A549 (cell line): ENCODE results near the gene ADGRF5. TPM values are rescaled to one million over a fixed set of nuclear protein-coding genes. Genes with fewer than 3 reads are reported as not detected.

Experiments
- ATAC-seq, 2 experiments: fragments of 200-7000 bp in 1 of 2; fragments of >200 bp in 1 of 2; cut with Nextera tagmentation in 1 of 2; cut with Tn5 transposase in 1 of 2; 3 replicates each; pipeline versions ENCODE4 v1.8.0 to v1.9.1; 2018 to 2020; ENCODE audit warnings: mild to moderate bottlenecking in 1 of 2, moderate library complexity in 1 of 2
- CTCF ChIA-PET: fragments of 300-600 bp; sonication (Branson Sonifier 250); formaldehyde crosslinking; extraction: SDS; loops from one replicate; lab custom pipeline; 2021; ENCODE audit warnings: antibody characterized with exemption, inconsistent platforms; lab: Yijun Ruan, JAX
- POLR2A ChIA-PET: fragments of 350-600 bp; formaldehyde crosslinking; extraction: SDS; loops from one replicate; lab custom pipeline; 2021; ENCODE audit warnings: antibody characterized with exemption, inconsistent platforms; lab: Yijun Ruan, JAX
- DNase-seq, 2 experiments: peaks; one replicate each; pipeline versions ENCODE4 v3.0.0 to v3.0.0-alpha.2; 2011 to 2016; ENCODE audit warnings: low read depth in 1 of 2, low spot score in 1 of 2
- FAIRE-seq: peaks from 2 replicates; lab custom pipeline; 2011; peaks lifted over from hg19 to GRCh38; lab: Jason Lieb, UNC
- H3K27ac ChIP-seq, 2 experiments: fragments of >200 bp; sonication (Bioruptor Twin); formaldehyde crosslinking; 3 replicates each; pipeline ENCODE4 v1.5.1; 2016 to 2017
- H3K4me1 ChIP-seq: fragments of >200 bp; sonication (Bioruptor Twin); formaldehyde crosslinking; 3 replicates; pipeline ENCODE4 v1.6.1; 2016
- H3K4me2 ChIP-seq: fragments of >200 bp; sonication (Bioruptor Twin); formaldehyde crosslinking; 3 replicates; pipeline ENCODE4 v1.6.1; 2016
- H3K4me3 ChIP-seq: fragments of >200 bp; sonication (Bioruptor Twin); formaldehyde crosslinking; 3 replicates; pipeline ENCODE4 v1.5.1; 2016
- H3K9me3 ChIP-seq: fragments of >200 bp; sonication (Bioruptor Twin); formaldehyde crosslinking; 3 replicates; pipeline ENCODE4 v1.6.1; 2016
- CBX8 ChIP-seq: fragments of 200-600 bp; sonication (generic); IDR thresholded peaks from 2 replicates; pipeline ENCODE4 v1.6.1; 2016
- CEBPB ChIP-seq, 2 experiments: fragments of >200 bp in 1 of 2; sonication (Bioruptor Twin) in 1 of 2; formaldehyde crosslinking in 1 of 2; IDR thresholded peaks; 2 replicates each; pipeline ENCODE4 v1.6.1; 2012 to 2016
- CHD2 ChIP-seq: fragments of 150-350 bp; IDR thresholded peaks from 2 replicates; pipeline ENCODE4 v1.6.1; 2014; ENCODE audit warnings: low read length; ENCODE audit not compliant: partially characterized antibody
- CHD4 ChIP-seq: fragments of 200-600 bp; sonication (generic); IDR thresholded peaks from 2 replicates; pipeline ENCODE4 v1.6.1; 2016; ENCODE audit warnings: antibody characterized with exemption, mild to moderate bottlenecking, borderline replicate concordance
- FOSB ChIP-seq: fragments of 250-450 bp; sonication (Bioruptor Pico); IDR thresholded peaks from 2 replicates; pipeline ENCODE4 v1.5.0; 2020; ENCODE audit warnings: mild to moderate bottlenecking, moderate library complexity
- HEYL ChIP-seq: fragments of 250-450 bp; sonication (Bioruptor Pico); IDR thresholded peaks from 2 replicates; pipeline ENCODE4 v1.8.0; 2021; ENCODE audit warnings: mild to moderate bottlenecking, moderate library complexity
- HOXB13 ChIP-seq: fragments of 250-450 bp; sonication (Bioruptor Pico); IDR thresholded peaks from 2 replicates; pipeline ENCODE4 v1.5.0; 2020; ENCODE audit warnings: low read depth, mild to moderate bottlenecking, moderate library complexity
- KDM5A ChIP-seq: fragments of 200-600 bp; sonication (generic); IDR thresholded peaks from 2 replicates; pipeline ENCODE4 v1.6.1; 2016; ENCODE audit warnings: antibody characterized with exemption, mild to moderate bottlenecking
- MAFK ChIP-seq: fragments of 450-650 bp; IDR thresholded peaks from 2 replicates; pipeline ENCODE4 v1.6.1; 2014; ENCODE audit not compliant: partially characterized antibody
- NFE2L2 ChIP-seq: fragments of 150-350 bp; conservative IDR thresholded peaks from 2 replicates; pipeline ENCODE4 v1.6.1; 2014; ENCODE audit warnings: low read length
- NPAS2 ChIP-seq: fragments of 250-450 bp; sonication (Bioruptor Pico); IDR thresholded peaks from 2 replicates; pipeline ENCODE4 v1.8.0; 2022; ENCODE audit warnings: mild to moderate bottlenecking, moderate library complexity, borderline replicate concordance
- NR3C1 ChIP-seq: fragments of >200 bp; sonication (Bioruptor Twin); formaldehyde crosslinking; IDR thresholded peaks from 3 replicates; pipeline ENCODE4 v1.6.1; 2017
- RCOR1 ChIP-seq: fragments of 150-350 bp; IDR thresholded peaks from 2 replicates; pipeline ENCODE4 v1.6.1; 2014; ENCODE audit warnings: antibody characterized with exemption, low read length, low read depth
- ZNF302 ChIP-seq: fragments of 250-450 bp; sonication (Bioruptor Pico); IDR thresholded peaks from 2 replicates; pipeline ENCODE4 v1.9.0; 2021; ENCODE audit warnings: inconsistent platforms, mild to moderate bottlenecking, moderate library complexity
- WGBS: methylation state at CpG from one replicate; pipeline ENCODE4 v1.1.6; 2017; ENCODE audit errors: missing lambda C conversion rate; 5-methylcytosine and 5-hydroxymethylcytosine counted together
- polyA plus RNA-seq, 4 experiments: library from polyadenylated mRNA; depleted of rRNA in 3 of 4; stranded (reverse); fragments of >200 nt; fragmentation: RNase III in 1 of 4; extraction: RNeasy Plus Mini Kit Qiagen cat#74134 plus additional on column Dnase treatment in 1 of 4; gene quantifications; 2 replicates in 3 of 4; 3 replicates in 1 of 4; pipeline ENCODE4 v1.2.3, GENCODE V29; 2011 to 2017
- TF ChIP-seq, protein P1 (sequence below): fragments of 200-600 bp; sonication (generic); IDR thresholded peaks from 2 replicates; pipeline ENCODE4 v1.6.1; 2016; ENCODE audit warnings: antibody characterized with exemption, mild to moderate bottlenecking, moderate library complexity

Gene ADGRF5
- polyA plus RNA-seq, 2 of the 4 experiments (the other 2 are of a cell fraction), result not detected

DNA sequence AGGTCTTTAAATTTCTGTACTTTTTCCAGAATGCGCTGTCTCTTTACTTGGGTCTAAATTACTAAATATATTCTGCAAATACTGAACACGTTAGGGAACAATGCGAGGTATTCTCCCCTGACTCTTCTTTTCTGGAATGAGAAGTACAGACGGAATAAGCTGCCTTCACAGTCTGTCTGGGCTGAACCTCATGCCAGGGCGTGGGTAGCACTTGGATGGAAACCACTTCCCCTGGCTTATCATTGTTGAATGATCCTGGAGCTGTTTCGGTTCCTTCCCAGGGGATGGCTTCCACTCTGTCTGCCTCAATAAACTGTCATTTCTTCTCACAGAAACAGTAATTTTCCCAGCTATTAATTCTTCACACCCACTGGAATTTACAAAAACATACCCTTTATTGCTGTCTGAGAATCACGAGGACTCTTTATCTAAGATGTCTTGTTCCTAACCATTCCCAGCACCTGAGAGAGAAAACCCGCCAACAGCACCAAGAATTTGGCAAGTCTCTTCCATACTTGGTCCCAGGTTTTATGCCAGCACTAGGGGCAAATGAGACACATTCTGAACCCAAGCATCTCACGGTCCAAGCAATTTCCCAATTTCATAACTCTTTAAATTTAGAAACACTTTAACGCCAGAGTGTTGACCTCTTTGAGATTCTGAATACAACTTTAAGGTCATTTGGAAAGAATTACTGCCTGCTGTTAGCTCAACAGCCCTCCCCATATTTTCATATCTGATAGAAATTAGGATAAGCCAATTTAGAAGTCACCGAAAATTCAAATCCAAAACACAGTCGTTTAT is 43.2 kb upstream of the ADGRF5 start (continued):
- TF ChIP-seq CHD4, result no peak

- no peak for ATAC-seq
Measured at GRCh38 chr6:46963626-46964025, 41.9 kb upstream of the ADGRF5 start.

GRCh38 chr6:46963039-46963438 is 41.3 kb upstream of the ADGRF5 start:
- Histone ChIP-seq H3K27ac (no peak overlapping the region), H3K4me1 (no peaks in the 10 kb centered on the region), H3K4me2 (no peak overlapping the region), H3K4me3 (no peak overlapping the region), H3K9me3 (no peaks in the 10 kb centered on the region)
- DNase-seq (no peak), FAIRE-seq (no peak), ATAC-seq (no peak)
- ChIA-PET POLR2A (no interaction called here), CTCF (interaction anchor here (1.1 to 1.9 kb wide), 2 partner anchors 9 to 27 kb away, joined by 3 to 5 read pairs; no protein-coding TSS in a partner anchor)
- TF ChIP-seq CHD2, result no peak
- TF ChIP-seq NR3C1, result no peak
- no peak for TF ChIP-seq ZNF302 (CRISPR knock-in tag)
- no peak for TF ChIP-seq RCOR1

More at GRCh38 chr6:46963626-46964025, 41.9 kb upstream of the ADGRF5 start:
- no peak overlapping the region for H3K4me3 ChIP-seq
- H3K27ac ChIP-seq, result no peak overlapping the region
- H3K4me1 ChIP-seq, result no peaks in the 10 kb centered on the region
- TF ChIP-seq KDM5A (no peak), HEYL (CRISPR knock-in tag) (no peak), FOSB (CRISPR knock-in tag) (no peak), CEBPB (IDR thresholded peaks at IDR 0.05) (no peak), HOXB13 (no peak), NPAS2 (CRISPR knock-in tag) (no peak), NFE2L2 (no peak)
- TF ChIP-seq, all 56 proteins: peak for 0
- CTCF ChIA-PET, result interaction anchor here (1.1 to 1.9 kb wide), 2 partner anchors 9 to 27 kb away, joined by 3 to 5 read pairs; no protein-coding TSS in a partner anchor
- Histone ChIP-seq H3K9me3 (no peaks in the 10 kb centered on the region), H3K4me2 (no peak overlapping the region)
- FAIRE-seq (no peak), DNase-seq (no peak)
- POLR2A ChIA-PET, result no interaction called here
- WGBS, result 74% methylated on average over 5 of the region's 5 CpGs

DNA sequence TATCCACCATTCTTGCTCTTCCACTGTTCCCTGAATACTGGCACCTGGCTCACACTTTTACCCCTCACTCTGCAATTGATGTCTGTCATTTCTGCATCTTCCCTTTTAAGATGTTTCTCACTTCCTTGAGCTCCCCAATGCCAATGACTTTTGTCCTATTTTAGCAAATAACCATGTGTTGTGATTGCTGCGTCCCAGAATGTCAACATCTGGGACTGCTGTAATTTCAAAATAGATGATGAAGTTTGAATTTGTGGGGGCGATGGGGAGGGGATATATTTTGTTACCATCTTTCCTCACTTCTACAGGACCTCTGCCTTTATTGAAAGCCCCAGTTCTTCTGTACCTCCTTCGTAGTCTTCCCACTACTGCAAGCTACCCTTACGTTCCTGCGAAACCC is 40.0 kb upstream of the ADGRF5 start:
- no peak for DNase-seq
- 68% methylated on average over 5 of the region's 5 CpGs for WGBS

More for the DNA sequence above, 40.0 kb upstream of the ADGRF5 start:
- CTCF ChIA-PET, result interaction anchor here (0.6 to 1.9 kb wide), 3 partner anchors 7 to 60 kb away, joined by 3 to 5 read pairs (median 4); no protein-coding TSS in a partner anchor
- Histone ChIP-seq H3K4me2 (no peak overlapping the region), H3K9me3 (no peaks in the 10 kb centered on the region), H3K4me1 (no peaks in the 10 kb centered on the region), H3K27ac (no peak overlapping the region), H3K4me3 (no peak overlapping the region)
- TF ChIP-seq HEYL (CRISPR knock-in tag) (no peak), CBX8 (no peak), RCOR1 (no peak), NR3C1 (no peak), MAFK (no peak)
- TF ChIP-seq, protein P1, sequence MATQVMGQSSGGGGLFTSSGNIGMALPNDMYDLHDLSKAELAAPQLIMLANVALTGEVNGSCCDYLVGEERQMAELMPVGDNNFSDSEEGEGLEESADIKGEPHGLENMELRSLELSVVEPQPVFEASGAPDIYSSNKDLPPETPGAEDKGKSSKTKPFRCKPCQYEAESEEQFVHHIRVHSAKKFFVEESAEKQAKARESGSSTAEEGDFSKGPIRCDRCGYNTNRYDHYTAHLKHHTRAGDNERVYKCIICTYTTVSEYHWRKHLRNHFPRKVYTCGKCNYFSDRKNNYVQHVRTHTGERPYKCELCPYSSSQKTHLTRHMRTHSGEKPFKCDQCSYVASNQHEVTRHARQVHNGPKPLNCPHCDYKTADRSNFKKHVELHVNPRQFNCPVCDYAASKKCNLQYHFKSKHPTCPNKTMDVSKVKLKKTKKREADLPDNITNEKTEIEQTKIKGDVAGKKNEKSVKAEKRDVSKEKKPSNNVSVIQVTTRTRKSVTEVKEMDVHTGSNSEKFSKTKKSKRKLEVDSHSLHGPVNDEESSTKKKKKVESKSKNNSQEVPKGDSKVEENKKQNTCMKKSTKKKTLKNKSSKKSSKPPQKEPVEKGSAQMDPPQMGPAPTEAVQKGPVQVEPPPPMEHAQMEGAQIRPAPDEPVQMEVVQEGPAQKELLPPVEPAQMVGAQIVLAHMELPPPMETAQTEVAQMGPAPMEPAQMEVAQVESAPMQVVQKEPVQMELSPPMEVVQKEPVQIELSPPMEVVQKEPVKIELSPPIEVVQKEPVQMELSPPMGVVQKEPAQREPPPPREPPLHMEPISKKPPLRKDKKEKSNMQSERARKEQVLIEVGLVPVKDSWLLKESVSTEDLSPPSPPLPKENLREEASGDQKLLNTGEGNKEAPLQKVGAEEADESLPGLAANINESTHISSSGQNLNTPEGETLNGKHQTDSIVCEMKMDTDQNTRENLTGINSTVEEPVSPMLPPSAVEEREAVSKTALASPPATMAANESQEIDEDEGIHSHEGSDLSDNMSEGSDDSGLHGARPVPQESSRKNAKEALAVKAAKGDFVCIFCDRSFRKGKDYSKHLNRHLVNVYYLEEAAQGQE, result no peak
- POLR2A ChIA-PET, result no interaction called here
- ATAC-seq, result no peak
- no peak for FAIRE-seq
